Neural progenitor cell (in vitro differentiated cells): ENCODE data around the gene CHD2.
"Not testable (repeated sequence)": the region's sequence is repeated elsewhere in the genome, so short reads cannot be mapped to it uniquely, and the experiment has no call there.

Source experiments
- EZH2phosphoT487 ChIP-seq: fragments of 200-600 bp; sonication (generic); IDR thresholded peaks from 2 replicates; pipeline ENCODE4 v1.6.1; 2017; ENCODE audit warnings: antibody characterized with exemption
- TF ChIP-seq, protein P1 (sequence below): fragments of 200-600 bp; sonication (generic); IDR thresholded peaks from 2 replicates; pipeline ENCODE4 v1.5.1; 2017; ENCODE audit warnings: antibody characterized with exemption, mild to moderate bottlenecking

DNA sequence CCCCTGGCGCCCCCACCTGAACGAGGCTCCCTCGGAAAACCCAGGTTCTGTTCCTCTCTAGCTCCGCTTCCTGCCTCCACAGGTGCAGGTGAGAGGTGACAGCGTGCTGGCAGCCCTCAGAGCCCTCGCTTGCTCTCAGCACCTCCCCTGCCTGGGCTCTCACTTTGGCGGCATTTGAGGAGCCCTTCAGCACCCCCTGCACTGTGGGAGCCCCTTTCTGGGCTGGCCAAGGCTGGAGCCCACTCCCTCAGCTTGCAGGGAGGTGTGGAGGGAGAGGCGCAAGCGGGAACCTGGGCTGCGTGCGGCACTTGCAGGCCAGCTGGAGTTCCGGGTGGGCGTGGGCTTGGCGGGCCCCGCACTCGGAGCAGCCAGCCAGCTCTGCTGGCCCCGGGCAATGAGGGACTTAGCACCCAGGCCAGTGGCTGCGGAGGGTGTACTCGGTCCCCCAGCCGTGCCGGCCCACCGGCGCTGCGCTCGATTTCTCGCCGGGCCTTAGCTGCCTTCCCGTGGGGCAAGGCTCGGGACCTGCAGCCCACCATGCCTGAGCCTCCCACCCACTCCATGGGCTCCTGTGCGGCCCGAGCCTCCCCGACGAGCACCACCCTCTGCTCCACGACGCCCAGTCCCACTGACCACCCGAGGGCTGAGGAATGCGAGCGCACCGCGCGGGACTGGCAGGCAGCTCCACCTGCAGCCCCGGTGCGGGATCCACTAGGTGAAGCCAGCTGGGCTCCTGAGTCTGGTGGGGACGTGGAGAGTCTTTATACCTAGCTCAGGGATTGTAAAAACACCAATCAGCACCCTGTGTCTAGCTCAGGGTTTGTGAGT lies 131.6 kb downstream of the CHD2 start:
- not testable (repeated sequence) for TF ChIP-seq EZH2phosphoT487
- TF ChIP-seq, protein P1, sequence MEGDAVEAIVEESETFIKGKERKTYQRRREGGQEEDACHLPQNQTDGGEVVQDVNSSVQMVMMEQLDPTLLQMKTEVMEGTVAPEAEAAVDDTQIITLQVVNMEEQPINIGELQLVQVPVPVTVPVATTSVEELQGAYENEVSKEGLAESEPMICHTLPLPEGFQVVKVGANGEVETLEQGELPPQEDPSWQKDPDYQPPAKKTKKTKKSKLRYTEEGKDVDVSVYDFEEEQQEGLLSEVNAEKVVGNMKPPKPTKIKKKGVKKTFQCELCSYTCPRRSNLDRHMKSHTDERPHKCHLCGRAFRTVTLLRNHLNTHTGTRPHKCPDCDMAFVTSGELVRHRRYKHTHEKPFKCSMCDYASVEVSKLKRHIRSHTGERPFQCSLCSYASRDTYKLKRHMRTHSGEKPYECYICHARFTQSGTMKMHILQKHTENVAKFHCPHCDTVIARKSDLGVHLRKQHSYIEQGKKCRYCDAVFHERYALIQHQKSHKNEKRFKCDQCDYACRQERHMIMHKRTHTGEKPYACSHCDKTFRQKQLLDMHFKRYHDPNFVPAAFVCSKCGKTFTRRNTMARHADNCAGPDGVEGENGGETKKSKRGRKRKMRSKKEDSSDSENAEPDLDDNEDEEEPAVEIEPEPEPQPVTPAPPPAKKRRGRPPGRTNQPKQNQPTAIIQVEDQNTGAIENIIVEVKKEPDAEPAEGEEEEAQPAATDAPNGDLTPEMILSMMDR: not testable (repeated sequence)
